ENCODE results near the gene MSMO1. TPM values are rescaled to one million over a fixed set of nuclear protein-coding genes. Genes with fewer than 3 reads are reported as not detected.
A peak's percentile ranks its signal among the peaks of the same experiment; 100 is the strongest.

Gene MSMO1
- polyA plus RNA-seq, 1 of the 3 experiments (the other 2 are of a cell fraction) = 13.2 TPM

DNA sequence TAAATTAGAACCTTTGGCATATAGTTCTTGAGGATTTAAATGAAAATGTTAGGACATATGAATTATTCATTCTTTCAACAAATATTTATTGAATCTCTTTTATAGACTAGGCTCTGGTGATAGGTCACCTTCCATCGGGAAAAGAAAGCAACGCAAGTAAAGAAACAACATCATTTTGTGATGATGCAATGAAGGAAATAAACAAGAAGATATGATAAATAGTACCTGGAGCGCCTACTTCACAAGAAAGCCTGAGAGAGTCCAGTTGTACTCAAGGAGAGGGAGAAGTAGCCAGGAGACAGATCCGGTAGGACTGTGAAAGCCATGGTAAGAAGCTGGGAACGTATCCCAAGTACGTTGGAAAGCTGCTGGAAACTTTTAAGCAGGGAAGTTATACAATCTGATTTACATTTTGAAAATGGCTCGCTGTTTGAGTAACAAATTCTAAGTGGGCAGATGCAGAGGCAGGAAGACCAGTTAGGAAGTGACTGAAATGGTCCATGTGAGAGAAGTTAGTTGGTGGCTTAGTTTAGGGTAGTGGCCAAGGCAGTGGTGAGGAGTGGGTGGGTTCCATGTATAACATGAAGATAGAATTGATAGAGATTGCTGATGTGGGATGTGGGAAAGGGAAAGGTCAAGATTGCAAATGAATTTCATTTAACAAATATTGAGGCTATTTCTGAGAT is 33.7 kb downstream of the MSMO1 start:
- no peak for TF ChIP-seq ELF1 (IDR thresholded peaks at IDR 0.05)
- TF ChIP-seq NRF1 (IDR thresholded peaks at IDR 0.05; ENCODE audit: low read depth, low read length) = no peak
- TF ChIP-seq, protein P1, sequence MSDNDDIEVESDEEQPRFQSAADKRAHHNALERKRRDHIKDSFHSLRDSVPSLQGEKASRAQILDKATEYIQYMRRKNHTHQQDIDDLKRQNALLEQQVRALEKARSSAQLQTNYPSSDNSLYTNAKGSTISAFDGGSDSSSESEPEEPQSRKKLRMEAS (IDR thresholded peaks at IDR 0.05; ENCODE audit: low read depth) = no peak
- TF ChIP-seq, protein P2, sequence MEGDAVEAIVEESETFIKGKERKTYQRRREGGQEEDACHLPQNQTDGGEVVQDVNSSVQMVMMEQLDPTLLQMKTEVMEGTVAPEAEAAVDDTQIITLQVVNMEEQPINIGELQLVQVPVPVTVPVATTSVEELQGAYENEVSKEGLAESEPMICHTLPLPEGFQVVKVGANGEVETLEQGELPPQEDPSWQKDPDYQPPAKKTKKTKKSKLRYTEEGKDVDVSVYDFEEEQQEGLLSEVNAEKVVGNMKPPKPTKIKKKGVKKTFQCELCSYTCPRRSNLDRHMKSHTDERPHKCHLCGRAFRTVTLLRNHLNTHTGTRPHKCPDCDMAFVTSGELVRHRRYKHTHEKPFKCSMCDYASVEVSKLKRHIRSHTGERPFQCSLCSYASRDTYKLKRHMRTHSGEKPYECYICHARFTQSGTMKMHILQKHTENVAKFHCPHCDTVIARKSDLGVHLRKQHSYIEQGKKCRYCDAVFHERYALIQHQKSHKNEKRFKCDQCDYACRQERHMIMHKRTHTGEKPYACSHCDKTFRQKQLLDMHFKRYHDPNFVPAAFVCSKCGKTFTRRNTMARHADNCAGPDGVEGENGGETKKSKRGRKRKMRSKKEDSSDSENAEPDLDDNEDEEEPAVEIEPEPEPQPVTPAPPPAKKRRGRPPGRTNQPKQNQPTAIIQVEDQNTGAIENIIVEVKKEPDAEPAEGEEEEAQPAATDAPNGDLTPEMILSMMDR (IDR thresholded peaks at IDR 0.05) = no peak
- no peak for TF ChIP-seq RAD21 (IDR thresholded peaks at IDR 0.05; ENCODE audit: low read length)
- TF ChIP-seq, protein P3, sequence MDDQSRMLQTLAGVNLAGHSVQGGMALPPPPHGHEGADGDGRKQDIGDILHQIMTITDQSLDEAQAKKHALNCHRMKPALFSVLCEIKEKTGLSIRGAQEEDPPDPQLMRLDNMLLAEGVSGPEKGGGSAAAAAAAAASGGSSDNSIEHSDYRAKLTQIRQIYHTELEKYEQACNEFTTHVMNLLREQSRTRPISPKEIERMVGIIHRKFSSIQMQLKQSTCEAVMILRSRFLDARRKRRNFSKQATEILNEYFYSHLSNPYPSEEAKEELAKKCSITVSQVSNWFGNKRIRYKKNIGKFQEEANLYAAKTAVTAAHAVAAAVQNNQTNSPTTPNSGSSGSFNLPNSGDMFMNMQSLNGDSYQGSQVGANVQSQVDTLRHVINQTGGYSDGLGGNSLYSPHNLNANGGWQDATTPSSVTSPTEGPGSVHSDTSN (IDR thresholded peaks at IDR 0.05) = no peak
- TF ChIP-seq GABPA (IDR thresholded peaks at IDR 0.05; ENCODE audit: low read depth) = no peak
- H3K4me1 ChIP-seq (ENCODE audit: control insufficient read depth in 1 of 2, insufficient read depth in 2 of 2, low read depth in 1 of 2, low read length in 1 of 2) = no peaks in the 10 kb centered on the region
- H3K79me2 ChIP-seq (ENCODE audit: insufficient read depth) = no peaks in the 10 kb centered on the region
- H3K4me2 ChIP-seq = no peak overlapping the region
- H3K27ac ChIP-seq (ENCODE audit: low read depth in 2 of 2, low read length in 1 of 2) = no peak overlapping the region
- no peaks in the 10 kb centered on the region for H3K27me3 ChIP-seq (ENCODE audit: insufficient read depth)
- H3F3A ChIP-seq (replicated peaks; ENCODE audit: insufficient read depth) = no peaks in the 10 kb centered on the region
- H4K20me1 ChIP-seq (ENCODE audit: insufficient read depth) = no peaks in the 10 kb centered on the region
- DNase-seq = no peak
- 59% methylated on average over 7 of the region's 7 CpGs for WGBS (ENCODE audit: low lambda C conversion rate)
- H2AFZ ChIP-seq (ENCODE audit: low read depth) = 0 out of 2 replicates have a peak overlapping the region, but pooled peaks have one; percentile 13
- ChIA-PET CTCF (interaction anchor here (1.2 to 8.3 kb wide), 3 partner anchors 21 to 229 kb away, joined by 3 to 64 read pairs (median 3); no protein-coding TSS in a partner anchor), POLR2A (no interaction called here)
- no peak overlapping the region for H3K4me3 ChIP-seq (ENCODE audit: low read depth in 2 of 2, low read length in 1 of 2)
- H3K36me3 ChIP-seq (replicated peaks in 1 of 2; ENCODE audit: control insufficient read depth in 1 of 2, insufficient read depth in 2 of 2, low read length in 1 of 2) = no peaks in the 10 kb centered on the region
- H3K9me2 ChIP-seq = no peaks in the 10 kb centered on the region
- H3K9ac ChIP-seq = no peak overlapping the region
- no peaks in the 10 kb centered on the region for H3K9me3 ChIP-seq

DNA sequence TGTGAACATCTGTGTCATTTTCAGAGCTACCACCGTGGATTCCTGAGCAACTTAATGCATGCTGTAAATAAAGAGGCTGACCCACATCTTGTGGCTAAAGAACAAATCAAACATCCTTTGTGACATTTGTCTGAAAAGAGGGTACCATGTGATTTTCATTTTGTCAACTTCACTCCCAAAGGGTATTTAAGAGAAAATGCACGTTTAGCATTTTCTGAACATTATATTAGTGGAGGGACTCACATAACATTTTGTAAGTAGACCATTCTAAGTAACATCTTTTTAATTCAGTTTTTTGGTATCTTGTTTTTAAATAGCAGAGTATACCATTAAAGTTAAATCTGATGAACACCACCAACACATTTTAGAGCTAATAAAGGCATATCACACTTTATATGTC is 34.3 kb downstream of the MSMO1 start:
- Histone ChIP-seq H3K4me3 (ENCODE audit: low read depth in 2 of 2, low read length in 1 of 2) (no peak overlapping the region), H3K4me1 (ENCODE audit: control insufficient read depth in 1 of 2, insufficient read depth in 2 of 2, low read depth in 1 of 2, low read length in 1 of 2) (no peaks in the 10 kb centered on the region), H3K4me2 (no peak overlapping the region), H3K27ac (ENCODE audit: low read depth in 2 of 2, low read length in 1 of 2) (no peak overlapping the region), H3K9me3 (no peaks in the 10 kb centered on the region), H2AFZ (ENCODE audit: low read depth) (no peak overlapping the region), H3K79me2 (ENCODE audit: insufficient read depth) (no peaks in the 10 kb centered on the region), H3K9me2 (no peaks in the 10 kb centered on the region), H3F3A (replicated peaks; ENCODE audit: insufficient read depth) (no peaks in the 10 kb centered on the region), H4K20me1 (ENCODE audit: insufficient read depth) (no peaks in the 10 kb centered on the region), H3K27me3 (ENCODE audit: insufficient read depth) (no peaks in the 10 kb centered on the region), H3K9ac (no peak overlapping the region), H3K36me3 (replicated peaks in 1 of 2; ENCODE audit: control insufficient read depth in 1 of 2, insufficient read depth in 2 of 2, low read length in 1 of 2) (no peaks in the 10 kb centered on the region)
- ChIA-PET POLR2A (no interaction called here), CTCF (interaction anchor here (1.0 to 8.3 kb wide), 7 partner anchors 15 to 249 kb away, joined by 3 to 64 read pairs (median 3); partner anchors contain the start of gene TMEM192)
- 30% methylated on average over 2 of the region's 2 CpGs for WGBS (ENCODE audit: low lambda C conversion rate)
- no peak for TF ChIP-seq TEAD4 (IDR thresholded peaks at IDR 0.05; ENCODE audit: borderline replicate concordance, insufficient read depth)
- no peak for DNase-seq

Measured in SK-N-SH (cell line).